Measurements from ENCODE around the gene BRD3OS.

- TF ChIP-seq CTCF (IDR thresholded peaks at IDR 0.05) (no peak), POLR2AphosphoS5 (IDR thresholded peaks at IDR 0.05) (no peak), EP300 (IDR thresholded peaks at IDR 0.05) (no peak)
Measured at GRCh38 chr9:134046894-134047681, 21.8 kb downstream of the BRD3OS start.

Data from gastroesophageal sphincter (tissue), 3 donors.